Heart left ventricle (tissue), 16 donors: Measurements from ENCODE around the gene SYNRG. TPM values are rescaled to one million over a fixed set of nuclear protein-coding genes. Genes with fewer than 3 reads are reported as not detected.

Experiments used
- ATAC-seq, 4 donors: fragments of 200-7000 bp; cut with Tn5 transposase; one replicate each; pipeline ENCODE4 v1.9.1; 2020 to 2022; ENCODE audit warnings: moderate library complexity in 4 of 4, mild to moderate bottlenecking in 3 of 4, moderate number of reproducible peaks in 1 of 4
- DNase-seq, 5 donors: peaks; one replicate each; pipeline ENCODE4 v3.0.0-alpha.2; 2020
- H3K27ac ChIP-seq, 12 donors: fragments of 200-600 bp; sonication (generic) in 4 of 12; one replicate each; pipeline versions ENCODE4 v1.5.0 to v1.8.0; 2016 to 2022; ENCODE audit warnings: mild to moderate bottlenecking in 2 of 12
- H3K27me3 ChIP-seq, 9 donors: fragments of 200-600 bp; sonication (generic) in 2 of 9; one replicate each; pipeline versions ENCODE4 v1.5.1 to v1.8.0; 2016 to 2022; ENCODE audit warnings: mild to moderate bottlenecking in 3 of 9
- H3K36me3 ChIP-seq, 9 donors: fragments of 200-600 bp; sonication (generic) in 2 of 9; one replicate each; pipeline versions ENCODE4 v1.5.0 to v1.8.0; 2018 to 2022; ENCODE audit warnings: mild to moderate bottlenecking in 2 of 9
- H3K4me1 ChIP-seq, 12 donors: fragments of 200-600 bp; sonication (generic) in 4 of 12; one replicate each; pipeline versions ENCODE4 v1.5.0 to v1.8.0; 2016 to 2022; ENCODE audit warnings: mild to moderate bottlenecking in 3 of 12
- H3K4me3 ChIP-seq, 12 donors: fragments of 200-600 bp; sonication (generic) in 4 of 12; one replicate each; pipeline versions ENCODE4 v1.5.0 to v1.8.0; 2017 to 2022; ENCODE audit warnings: mild to moderate bottlenecking in 9 of 12, moderate library complexity in 4 of 12
- H3K9me3 ChIP-seq, 12 donors: fragments of 200-600 bp; sonication (generic) in 4 of 12; one replicate each; pipeline versions ENCODE4 v1.5.0 to v1.8.0; 2016 to 2022; ENCODE audit warnings: mild to moderate bottlenecking in 1 of 12
- CTCF ChIP-seq, 12 donors: fragments of 200-600 bp; sonication (generic) in 4 of 12; IDR thresholded peaks; one replicate each; pipeline versions ENCODE4 v1.5.0 to v1.8.0; 2018 to 2022; ENCODE audit warnings: antibody characterized with exemption in 12 of 12, mild to moderate bottlenecking in 5 of 12
- POLR2A ChIP-seq, 2 donors: fragments of 450-650 bp; IDR thresholded peaks; one replicate each; pipeline ENCODE4 v1.6.1; 2017; ENCODE audit warnings: antibody characterized with exemption in 2 of 2, mild to moderate bottlenecking in 2 of 2, moderate library complexity in 2 of 2
- WGBS, 4 donors: extraction: QIAGEN DNeasy Blood & Tissue Kit in 2 of 4; methylation state at CpG; one replicate each; pipeline versions ENCODE4 v1.1.5 to v1.1.7; 2013 to 2018; 5-methylcytosine and 5-hydroxymethylcytosine counted together
- intact Hi-C, 10 donors: fragments of 100-400 bp; cut with DNase I; formaldehyde crosslinking; loops; one replicate each; pipeline versions ENCODE4 v1.11.1 to v1.14.2; 2022
- long read RNA-seq, 3 donors: library from polyadenylated mRNA; unstranded; transcript quantifications; one replicate each; pipeline ENCODE4 v2.0.0, GENCODE V29; 2020 to 2021
- polyA plus RNA-seq, 2 donors: library from polyadenylated mRNA; stranded (reverse); fragments of 200-250 nt; gene quantifications; one replicate each; pipeline ENCODE4 v1.2.3, GENCODE V29; 2013
- total RNA-seq, 9 donors: library from RNA; depleted of rRNA in 2 of 9; stranded (reverse); fragments of >200 nt in 2 of 9; fragmentation: NEBNext Ultra II Directional in 3 of 9; extraction: Animal tissue kit (Norgen Biotek cat#: 25700) in 3 of 9; gene quantifications; one replicate each; pipeline versions ENCODE4 v1.1.0 to v1.2.4, GENCODE V29; 2016 to 2023
- donor health status: ischemic (EF 13 %, LVEDD 7.1; RV severe dilation, severe dysfunction).
- donor health status: healthy with polysubstance abuse.
- donor health status: DM: no; HTN: yes; CAD: no.
- donor health status: DM: no; HTN: no; CAD: no.
- donor health status: ischemic (EF 25% LVEDD 6.9; RV normal size, moderate dysfunction).
- donor health status: ischemic (EF 25% LVEDD 5.7; RV mildly dilated, moderate dysfunction).
- donor health status: healthy.
- donor health status: DM: yes; HTN: yes; CAD: no.
- donor health status: ischemic (EF 35%, LVEDD 5.7; RV mildly dilated, moderate dysfunction).
- donor health status: nonischemic (EF 11% LVEDD 7.7; RV severe dilation, severe dysfunction).
- donor health status: DM: yes; HTN: yes; CAD: no.
- donor health status: PGD.
- donor health status: ischemic (EF 29% LVEDD 5.4; RV normal size, mild dysfunction).
- donor health status: nonischemic (EF 23%, LVEDD 6.1; RV moderate dilation, normal function).

Gene SYNRG
- 10 to 100 TPM; 20.0 to 52.4 (median 34.8) TPM for total RNA-seq
- polyA plus RNA-seq = 10 to 100 TPM in 1 of 2 donors, 1 to 10 TPM in 1; 5.7 to 11.7 TPM
- long read RNA-seq, donor 1, partial matches to known transcripts = 9 of 18 reads
- long read RNA-seq, donor 1, other reads (novel, unspliced or antisense) = 9 of 18 reads
- long read RNA-seq, donor 2, partial matches to known transcripts = 20 of 27 reads
- long read RNA-seq, donor 2, other reads (novel, unspliced or antisense) = 7 of 27 reads
- long read RNA-seq, donor 3, full-length matches to known transcripts = 1 of 18 reads
- long read RNA-seq, donor 3, partial matches to known transcripts = 7 of 18 reads
- long read RNA-seq, donor 3, other reads (novel, unspliced or antisense) = 10 of 18 reads

GRCh38 chr17:37609170-37610040, at the start of gene SYNRG:
Gene SYNRG, minus strand, starts transcription at chr17:37609418. Its CDS starts 63 bp downstream, at chr17:37609355.
- Histone ChIP-seq H3K4me1 (peaks cover 0 to 44% (median 28%) of the 10 kb centered on the region in 12 donors), H3K27me3 (no peaks in the 10 kb centered on the region), H3K36me3 (peaks cover 0 to 33% (median 24%) of the 10 kb centered on the region in 9 donors), H3K9me3 (no peaks in the 10 kb centered on the region), H3K27ac (peak within 1 kb of the TSS; percentile 49 to 97 (median 94)), H3K4me3 (peak within 1 kb of the TSS; percentile 72 to 99 (median 93))
- 2 to 6% (median 3%) methylated on average over 17 to 60 of the region's 60 CpGs for WGBS, 4 donors
- peak in 1 of 2 donors; percentile 90 for TF ChIP-seq POLR2A (IDR thresholded peaks at IDR 0.05)
- peak in 9 of 12 donors; percentile 24 to 60 (median 48) for TF ChIP-seq CTCF (IDR thresholded peaks at IDR 0.05)
- DNase-seq (peak; percentile 95 to 97 (median 96)), ATAC-seq (peak; percentile 96 to 99 (median 99))
- intact Hi-C loops = loop anchor here in 1 of 10 donors (10.0 kb wide), 1 partner anchor 55 kb away; no protein-coding TSS in a partner anchor

GRCh38 chr17:37657202-37657601, 48.0 kb upstream of the SYNRG start:
- no peaks in the 10 kb centered on the region for H3K36me3 ChIP-seq
- no peaks in the 10 kb centered on the region for H3K9me3 ChIP-seq
- no peak overlapping the region for H3K4me3 ChIP-seq
- TF ChIP-seq CTCF (IDR thresholded peaks at IDR 0.05) (no peak), POLR2A (IDR thresholded peaks at IDR 0.05) (no peak)
- no peaks in the 10 kb centered on the region for H3K4me1 ChIP-seq
- intact Hi-C loops = loop anchor here in 4 of 10 donors (5.0 to 10.0 kb wide), 3 partner anchors 110 to 158 kb away; no protein-coding TSS in a partner anchor
- 67 to 78% (median 71%) methylated on average over 1 of the region's 1 CpG for WGBS, 4 donors
- DNase-seq (no peak), ATAC-seq (no peak)
- peaks cover 0 to 12% (median 0%) of the 10 kb centered on the region in 9 donors for H3K27me3 ChIP-seq
- H3K27ac ChIP-seq = no peak overlapping the region

- no peaks in the 10 kb centered on the region for H3K36me3 ChIP-seq
- intact Hi-C loops = loop anchor here in 7 of 10 donors (2.0 to 10.0 kb wide), 5 partner anchors 119 to 165 kb away; no protein-coding TSS in a partner anchor
- TF ChIP-seq POLR2A (IDR thresholded peaks at IDR 0.05) = no peak
- no peak for TF ChIP-seq CTCF (IDR thresholded peaks at IDR 0.05)
- peaks cover 0 to 19% (median 0%) of the 10 kb centered on the region in 12 donors for H3K4me1 ChIP-seq
- H3K4me3 ChIP-seq = no peak overlapping the region
- H3K9me3 ChIP-seq = no peaks in the 10 kb centered on the region
- peaks cover 0 to 36% (median 0%) of the 10 kb centered on the region in 9 donors for H3K27me3 ChIP-seq
- no peak for DNase-seq
- H3K27ac ChIP-seq = no peak overlapping the region
- ATAC-seq = no peak
- WGBS, 4 donors = 60 to 68% (median 64%) methylated on average over 2 of the region's 2 CpGs
Measured at GRCh38 chr17:37651849-37652248, 42.6 kb upstream of the SYNRG start.
